GM12872 (cell line): Measurements from ENCODE around the gene MYORG.
A peak's percentile ranks its signal among the peaks of the same experiment; 100 is the strongest.

Source experiments
- CTCF ChIP-seq: IDR thresholded peaks from 3 replicates; pipeline ENCODE4 v1.5.1; 2011; ENCODE audit warnings: low read depth, mild to moderate bottlenecking, low read length, moderate library complexity; ENCODE audit not compliant: insufficient read depth

Gene MYORG

GRCh38 chr9:34337403-34337802, 39.3 kb downstream of the MYORG start:
- TF ChIP-seq CTCF, result 0 out of 3 replicates have a peak, but pooled peaks have one; percentile 19

- no peak for TF ChIP-seq CTCF
Observed at GRCh38 chr9:34335376-34335775, 41.3 kb downstream of the MYORG start.

- TF ChIP-seq CTCF, result no peak
Observed at GRCh38 chr9:34334916-34335315, 41.8 kb downstream of the MYORG start.

- TF ChIP-seq CTCF, result no peak
Observed at GRCh38 chr9:34334337-34334824, 42.3 kb downstream of the MYORG start.

GRCh38 chr9:34333836-34334235, 42.9 kb downstream of the MYORG start:
- TF ChIP-seq CTCF, result no peak

GRCh38 chr9:34332076-34332964, 44.4 kb downstream of the MYORG start:
- TF ChIP-seq CTCF, result peak; percentile 41; the same call in 2 of the 3 replicates

- no peak for TF ChIP-seq CTCF
Observed at GRCh38 chr9:34331196-34331595, 45.5 kb downstream of the MYORG start.
